ENCODE data around the gene TFAM. TPM values are rescaled to one million over a fixed set of nuclear protein-coding genes. Genes with fewer than 3 reads are reported as not detected.

Gene TFAM
- total and polyA plus RNA-seq, 4 donors: 12.5 to 22.9 (median 18.4) TPM

DNA sequence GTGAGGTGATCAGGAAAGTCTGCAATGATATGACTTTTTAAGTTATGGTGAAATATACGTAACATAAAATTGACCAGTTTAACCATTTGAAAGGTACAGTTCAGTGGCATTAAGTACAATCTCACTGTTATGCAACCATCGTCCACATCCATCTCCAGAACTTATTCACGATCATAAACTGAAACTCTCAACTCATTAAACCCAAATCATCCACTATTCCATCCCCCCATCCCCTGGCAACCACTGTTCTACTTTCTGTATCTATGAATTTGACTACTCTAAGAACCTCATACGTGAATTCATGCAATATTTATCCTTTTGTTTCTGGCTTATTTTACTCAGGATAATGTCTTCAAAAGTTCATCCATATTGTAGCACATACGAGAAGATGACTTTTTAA is 48.4 kb downstream of the TFAM start (continued):
- TF ChIP-seq, protein P1, sequence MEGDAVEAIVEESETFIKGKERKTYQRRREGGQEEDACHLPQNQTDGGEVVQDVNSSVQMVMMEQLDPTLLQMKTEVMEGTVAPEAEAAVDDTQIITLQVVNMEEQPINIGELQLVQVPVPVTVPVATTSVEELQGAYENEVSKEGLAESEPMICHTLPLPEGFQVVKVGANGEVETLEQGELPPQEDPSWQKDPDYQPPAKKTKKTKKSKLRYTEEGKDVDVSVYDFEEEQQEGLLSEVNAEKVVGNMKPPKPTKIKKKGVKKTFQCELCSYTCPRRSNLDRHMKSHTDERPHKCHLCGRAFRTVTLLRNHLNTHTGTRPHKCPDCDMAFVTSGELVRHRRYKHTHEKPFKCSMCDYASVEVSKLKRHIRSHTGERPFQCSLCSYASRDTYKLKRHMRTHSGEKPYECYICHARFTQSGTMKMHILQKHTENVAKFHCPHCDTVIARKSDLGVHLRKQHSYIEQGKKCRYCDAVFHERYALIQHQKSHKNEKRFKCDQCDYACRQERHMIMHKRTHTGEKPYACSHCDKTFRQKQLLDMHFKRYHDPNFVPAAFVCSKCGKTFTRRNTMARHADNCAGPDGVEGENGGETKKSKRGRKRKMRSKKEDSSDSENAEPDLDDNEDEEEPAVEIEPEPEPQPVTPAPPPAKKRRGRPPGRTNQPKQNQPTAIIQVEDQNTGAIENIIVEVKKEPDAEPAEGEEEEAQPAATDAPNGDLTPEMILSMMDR (IDR thresholded peaks at IDR 0.05; ENCODE audit: low read depth, low read length, missing input control): no peak
- TF ChIP-seq TAF1 (conservative IDR thresholded peaks at IDR 0.05) (no peak), RAD21 (IDR thresholded peaks at IDR 0.05) (no peak), HNF4A (conservative IDR thresholded peaks at IDR 0.05) (no peak), SP1 (IDR thresholded peaks at IDR 0.05) (no peak), NR2F2 (IDR thresholded peaks at IDR 0.05) (no peak), YY1 (IDR thresholded peaks at IDR 0.05) (no peak)

DNA sequence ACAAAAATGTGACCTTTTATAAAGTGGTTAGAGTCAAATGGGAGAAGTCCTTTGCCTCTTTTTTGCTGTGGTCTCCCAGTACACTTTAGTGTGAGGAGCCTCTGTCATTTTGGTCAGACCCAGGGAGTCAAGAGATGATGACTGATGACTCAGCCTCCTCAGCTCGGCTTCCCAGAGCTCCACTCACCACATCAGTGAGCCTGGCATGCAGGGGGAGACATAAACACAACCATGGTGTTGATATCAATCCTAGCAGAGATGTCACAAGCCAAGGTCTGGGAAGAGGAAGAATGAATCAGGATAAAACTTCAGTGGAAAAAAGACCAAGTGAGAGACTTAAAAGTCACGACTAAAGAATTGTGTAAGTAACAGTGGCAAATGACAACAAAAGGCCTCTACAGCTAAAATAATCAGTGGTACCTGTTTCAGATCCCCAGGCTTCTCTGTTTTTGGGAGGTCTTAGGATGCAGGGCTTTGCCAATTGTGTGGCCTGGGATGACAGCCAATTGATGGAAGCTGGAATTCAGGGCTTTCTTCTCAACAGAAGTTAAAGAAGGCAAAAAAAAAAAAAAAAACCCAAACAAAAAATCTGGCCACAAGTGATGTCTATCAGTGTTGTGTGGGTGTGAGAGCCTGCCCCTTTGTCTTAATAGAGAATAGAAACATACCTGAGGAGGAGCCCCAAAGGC is 50.2 kb downstream of the TFAM start:
- Histone ChIP-seq H3K27ac (ENCODE audit: low read depth in 1 of 2, low read length in 2 of 2) (no peak overlapping the region), H3K27me3 (ENCODE audit: control insufficient read depth in 4 of 4, insufficient read depth in 4 of 4, low read length in 3 of 4) (peaks cover 0 to 2% (median 0%) of the 10 kb centered on the region in 4 donors), H3K4me3 (ENCODE audit: low read depth in 1 of 3, low read length in 3 of 3) (no peak overlapping the region), H3K9ac (ENCODE audit: low read depth in 1 of 2, low read length in 2 of 2) (no peak overlapping the region), H3K36me3 (ENCODE audit: control insufficient read depth in 4 of 4, insufficient read depth in 3 of 4, low read depth in 1 of 4, low read length in 3 of 4) (peaks cover 0 to 1% (median 0%) of the 10 kb centered on the region in 4 donors), H3K9me3 (ENCODE audit: control insufficient read depth in 4 of 4, low read length in 3 of 4) (peaks cover 0 to 2% (median 0%) of the 10 kb centered on the region in 4 donors), H3K4me1 (ENCODE audit: control insufficient read depth in 4 of 4, insufficient read depth in 4 of 4, low read length in 3 of 4) (no peaks in the 10 kb centered on the region)
- TF ChIP-seq FOXA2 (IDR thresholded peaks at IDR 0.05): no peak
- TF ChIP-seq, protein P2, sequence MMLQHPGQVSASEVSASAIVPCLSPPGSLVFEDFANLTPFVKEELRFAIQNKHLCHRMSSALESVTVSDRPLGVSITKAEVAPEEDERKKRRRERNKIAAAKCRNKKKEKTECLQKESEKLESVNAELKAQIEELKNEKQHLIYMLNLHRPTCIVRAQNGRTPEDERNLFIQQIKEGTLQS (IDR thresholded peaks at IDR 0.05): no peak
- TF ChIP-seq TAF1 (conservative IDR thresholded peaks at IDR 0.05): no peak
- no peak for TF ChIP-seq HNF4A (conservative IDR thresholded peaks at IDR 0.05)
- TF ChIP-seq RXRA (IDR thresholded peaks at IDR 0.05): no peak
- TF ChIP-seq YY1 (IDR thresholded peaks at IDR 0.05): no peak
- DNase-seq (ENCODE audit: low spot score): no peak
- WGBS: 72% methylated on average over 2 of the region's 2 CpGs

DNA sequence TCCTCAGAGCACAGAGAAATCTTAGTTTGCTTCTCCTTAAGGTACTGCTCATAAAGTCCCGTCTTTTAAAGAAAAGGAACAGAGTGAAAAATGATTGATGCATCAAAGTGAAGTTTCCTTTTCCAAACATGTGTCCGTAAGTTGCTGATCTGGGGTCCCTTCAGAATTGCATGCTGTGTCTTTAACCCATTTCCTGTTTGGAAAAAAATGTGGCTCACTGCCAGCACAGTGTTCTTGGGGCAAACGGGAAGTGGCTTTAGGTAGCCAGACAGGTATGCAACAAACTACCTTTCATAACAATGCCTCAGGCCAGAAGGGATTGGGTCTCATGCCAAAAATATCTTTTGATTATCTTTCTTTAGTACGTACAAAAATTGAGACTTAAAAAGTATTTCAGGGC is 50.9 kb downstream of the TFAM start:
- Histone ChIP-seq H3K9me3 (ENCODE audit: control insufficient read depth in 4 of 4, low read length in 3 of 4) (peaks cover 0 to 3% (median 0%) of the 10 kb centered on the region in 4 donors), H3K9ac (ENCODE audit: low read depth in 1 of 2, low read length in 2 of 2) (no peak overlapping the region), H3K27ac (ENCODE audit: low read depth in 1 of 2, low read length in 2 of 2) (no peak overlapping the region), H3K27me3 (ENCODE audit: control insufficient read depth in 4 of 4, insufficient read depth in 4 of 4, low read length in 3 of 4) (peaks cover 0 to 2% (median 0%) of the 10 kb centered on the region in 4 donors), H3K4me1 (ENCODE audit: control insufficient read depth in 4 of 4, insufficient read depth in 4 of 4, low read length in 3 of 4) (no peaks in the 10 kb centered on the region), H3K4me3 (ENCODE audit: low read depth in 1 of 3, low read length in 3 of 3) (no peak overlapping the region), H3K36me3 (ENCODE audit: control insufficient read depth in 4 of 4, insufficient read depth in 3 of 4, low read depth in 1 of 4, low read length in 3 of 4) (peaks cover 0 to 1% (median 0%) of the 10 kb centered on the region in 4 donors)
- no peak for DNase-seq (ENCODE audit: low spot score)
- no peak for TF ChIP-seq TAF1 (conservative IDR thresholded peaks at IDR 0.05)
- TF ChIP-seq NR2F2 (IDR thresholded peaks at IDR 0.05): no peak
- no peak for TF ChIP-seq FOXA2 (IDR thresholded peaks at IDR 0.05)
- no peak for TF ChIP-seq FOXA1 (IDR thresholded peaks at IDR 0.05)
- no peak for TF ChIP-seq HNF4A (conservative IDR thresholded peaks at IDR 0.05)
- TF ChIP-seq, protein P1 (IDR thresholded peaks at IDR 0.05; ENCODE audit: low read depth, low read length, missing input control): no peak
- TF ChIP-seq, protein P3, sequence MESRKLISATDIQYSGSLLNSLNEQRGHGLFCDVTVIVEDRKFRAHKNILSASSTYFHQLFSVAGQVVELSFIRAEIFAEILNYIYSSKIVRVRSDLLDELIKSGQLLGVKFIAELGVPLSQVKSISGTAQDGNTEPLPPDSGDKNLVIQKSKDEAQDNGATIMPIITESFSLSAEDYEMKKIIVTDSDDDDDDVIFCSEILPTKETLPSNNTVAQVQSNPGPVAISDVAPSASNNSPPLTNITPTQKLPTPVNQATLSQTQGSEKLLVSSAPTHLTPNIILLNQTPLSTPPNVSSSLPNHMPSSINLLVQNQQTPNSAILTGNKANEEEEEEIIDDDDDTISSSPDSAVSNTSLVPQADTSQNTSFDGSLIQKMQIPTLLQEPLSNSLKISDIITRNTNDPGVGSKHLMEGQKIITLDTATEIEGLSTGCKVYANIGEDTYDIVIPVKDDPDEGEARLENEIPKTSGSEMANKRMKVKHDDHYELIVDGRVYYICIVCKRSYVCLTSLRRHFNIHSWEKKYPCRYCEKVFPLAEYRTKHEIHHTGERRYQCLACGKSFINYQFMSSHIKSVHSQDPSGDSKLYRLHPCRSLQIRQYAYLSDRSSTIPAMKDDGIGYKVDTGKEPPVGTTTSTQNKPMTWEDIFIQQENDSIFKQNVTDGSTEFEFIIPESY (IDR thresholded peaks at IDR 0.05): no peak
- TF ChIP-seq EGR1 (IDR thresholded peaks at IDR 0.05; ENCODE audit: low read depth in 2 of 2): no peak
- TF ChIP-seq GABPA (IDR thresholded peaks at IDR 0.05 in 1 of 2, conservative IDR thresholded peaks at IDR 0.05 in 1 of 2): no peak
- no peak for TF ChIP-seq RAD21 (IDR thresholded peaks at IDR 0.05)
- TF ChIP-seq YY1 (IDR thresholded peaks at IDR 0.05): no peak
- TF ChIP-seq JUND (IDR thresholded peaks at IDR 0.05): no peak
- 54% methylated on average over 4 of the region's 4 CpGs for WGBS

All from liver (tissue), 9 donors.